ENCODE results near the gene RPS13.

RPS13 gene

DNA sequence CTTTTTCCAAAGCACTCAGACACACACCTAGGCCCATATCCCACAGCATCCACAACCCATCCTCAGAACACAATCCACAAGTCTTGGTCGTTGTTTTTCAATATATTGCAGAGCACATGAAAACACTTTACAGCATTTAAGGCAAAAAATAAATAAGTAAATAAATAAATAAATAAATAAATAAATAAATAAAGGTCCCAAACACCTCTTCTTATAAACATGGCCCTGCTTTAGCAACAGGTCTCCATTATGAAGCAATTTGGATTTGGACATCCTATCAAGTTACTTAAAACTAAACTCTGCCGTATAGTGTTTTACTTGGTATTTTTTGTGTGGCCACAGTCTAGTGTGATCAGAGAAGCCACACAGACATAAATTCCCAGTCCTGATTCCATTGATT is 52.5 kb downstream of the RPS13 start:
- TF ChIP-seq, protein P1, sequence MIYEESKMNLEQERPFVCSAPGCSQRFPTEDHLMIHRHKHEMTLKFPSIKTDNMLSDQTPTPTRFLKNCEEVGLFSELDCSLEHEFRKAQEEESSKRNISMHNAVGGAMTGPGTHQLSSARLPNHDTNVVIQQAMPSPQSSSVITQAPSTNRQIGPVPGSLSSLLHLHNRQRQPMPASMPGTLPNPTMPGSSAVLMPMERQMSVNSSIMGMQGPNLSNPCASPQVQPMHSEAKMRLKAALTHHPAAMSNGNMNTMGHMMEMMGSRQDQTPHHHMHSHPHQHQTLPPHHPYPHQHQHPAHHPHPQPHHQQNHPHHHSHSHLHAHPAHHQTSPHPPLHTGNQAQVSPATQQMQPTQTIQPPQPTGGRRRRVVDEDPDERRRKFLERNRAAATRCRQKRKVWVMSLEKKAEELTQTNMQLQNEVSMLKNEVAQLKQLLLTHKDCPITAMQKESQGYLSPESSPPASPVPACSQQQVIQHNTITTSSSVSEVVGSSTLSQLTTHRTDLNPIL (CRISPR knock-in tag; IDR thresholded peaks at IDR 0.05; ENCODE audit: low read depth): no peak
- TF ChIP-seq CSDC2 (CRISPR knock-in tag; IDR thresholded peaks at IDR 0.05) (no peak), ZNF8 (CRISPR knock-in tag; IDR thresholded peaks at IDR 0.05) (no peak), BACH2 (CRISPR knock-in tag; IDR thresholded peaks at IDR 0.05; ENCODE audit: borderline replicate concordance) (no peak), PPARA (CRISPR knock-in tag; IDR thresholded peaks at IDR 0.05; ENCODE audit: borderline replicate concordance) (no peak), ZNF70 (CRISPR knock-in tag; IDR thresholded peaks at IDR 0.05) (no peak), TOX (CRISPR knock-in tag; IDR thresholded peaks at IDR 0.05; ENCODE audit: borderline replicate concordance) (no peak)

More for the DNA sequence above, 52.5 kb downstream of the RPS13 start:
- no peak for ATAC-seq

Measured in SK-N-SH treated with all-trans-retinoic acid at 6 μM for 48 hours (cell line).